Loucy (cell line): ENCODE measurements around the gene GTF3C1.

Experiments
- H2AFZ ChIP-seq: fragments of 200-600 bp; sonication (generic); 2 replicates; pipeline ENCODE4 v1.6.0; 2016; ENCODE audit warnings: antibody characterized with exemption, mild to moderate bottlenecking, low read length, moderate library complexity
- H3F3A ChIP-seq: fragments of 200-600 bp; 2 replicates; pipeline ENCODE4 v1.6.0; 2016; ENCODE audit warnings: antibody characterized with exemption, low read depth, mild to moderate bottlenecking
- H3K27me3 ChIP-seq: fragments of 200-600 bp; sonication (generic); 2 replicates; pipeline ENCODE4 v1.6.1; 2014; ENCODE audit warnings: low read length, mild to moderate bottlenecking; ENCODE audit not compliant: insufficient read depth, poor library complexity, severe bottlenecking
- H3K36me3 ChIP-seq: fragments of 200-600 bp; sonication (generic); 2 replicates; pipeline ENCODE4 v1.6.1; 2016; ENCODE audit warnings: low read length; ENCODE audit not compliant: insufficient read depth
- H3K4me1 ChIP-seq: fragments of 200-600 bp; sonication (generic); 2 replicates; pipeline ENCODE4 v1.5.1; 2014; ENCODE audit warnings: low read length, mild to moderate bottlenecking; ENCODE audit not compliant: insufficient read depth, poor library complexity, severe bottlenecking
- H3K4me2 ChIP-seq: fragments of 200-600 bp; sonication (generic); 2 replicates; pipeline ENCODE4 v1.6.0; 2014; ENCODE audit warnings: antibody characterized with exemption, low read length, low read depth, mild to moderate bottlenecking; ENCODE audit not compliant: poor library complexity, severe bottlenecking
- H3K4me3 ChIP-seq: fragments of 200-600 bp; sonication (generic); 2 replicates; pipeline ENCODE4 v1.5.1; 2014; ENCODE audit warnings: low read length, mild to moderate bottlenecking, mixed read lengths; ENCODE audit not compliant: poor library complexity, severe bottlenecking
- H3K79me2 ChIP-seq: fragments of 200-600 bp; sonication (generic); 2 replicates; pipeline ENCODE4 v1.6.1; 2014; ENCODE audit warnings: low read length; ENCODE audit not compliant: insufficient read depth
- H3K9ac ChIP-seq: fragments of 200-600 bp; sonication (generic); 2 replicates; pipeline ENCODE4 v1.6.0; 2014; ENCODE audit warnings: mild to moderate bottlenecking, low read depth, low read length, moderate library complexity; ENCODE audit not compliant: poor library complexity, severe bottlenecking
- H3K9me2 ChIP-seq: fragments of 200-600 bp; sonication (generic); replicated peaks from 2 replicates; pipeline ENCODE4 v1.6.1; 2016; ENCODE audit warnings: low read depth, low read length, mixed read lengths
- H3K9me3 ChIP-seq: fragments of 200-600 bp; sonication (generic); 2 replicates; pipeline ENCODE4 v1.6.1; 2014; ENCODE audit warnings: mild to moderate bottlenecking, antibody characterized with exemption, low read length, low read depth; ENCODE audit not compliant: insufficient read depth
- H4K20me1 ChIP-seq: fragments of 200-600 bp; sonication (generic); 2 replicates; pipeline ENCODE4 v1.6.0; 2014; ENCODE audit warnings: antibody characterized with exemption, low read length, mild to moderate bottlenecking; ENCODE audit not compliant: insufficient read depth, poor library complexity, severe bottlenecking
- CTCF ChIP-seq: fragments of 200-600 bp; sonication (generic); conservative IDR thresholded peaks from 2 replicates; pipeline ENCODE4 v1.5.1; 2014; ENCODE audit warnings: mild to moderate bottlenecking, antibody characterized with exemption, low read length
- EZH2phosphoT487 ChIP-seq: fragments of 200-600 bp; IDR thresholded peaks from 2 replicates; pipeline ENCODE4 v1.6.1; 2018; ENCODE audit warnings: antibody characterized with exemption, mild to moderate bottlenecking, moderate library complexity, borderline replicate concordance

GTF3C1 gene

GRCh38 chr16:27522173-27522707 lies 27.5 kb downstream of the GTF3C1 start:
- Histone ChIP-seq H3K9me3 (no peaks in the 10 kb centered on the region), H2AFZ (no peak overlapping the region), H4K20me1 (no peaks in the 10 kb centered on the region), H3K36me3 (peaks cover 58% of the 10 kb centered on the region; the same call in 1 of the 2 replicates), H3K27me3 (no peaks in the 10 kb centered on the region), H3K9me2 (no peaks in the 10 kb centered on the region), H3K4me2 (no peak overlapping the region), H3K9ac (no peak overlapping the region), H3K4me3 (no peak overlapping the region), H3F3A (no peaks in the 10 kb centered on the region), H3K4me1 (no peaks in the 10 kb centered on the region), H3K79me2 (no peaks in the 10 kb centered on the region)
- TF ChIP-seq CTCF = no peak

GRCh38 chr16:27520982-27521673 lies 28.6 kb downstream of the GTF3C1 start:
- H3K4me3 ChIP-seq = no peak overlapping the region
- no peak overlapping the region for H2AFZ ChIP-seq
- no peaks in the 10 kb centered on the region for H3K79me2 ChIP-seq
- H3K9me3 ChIP-seq = no peaks in the 10 kb centered on the region
- H3K36me3 ChIP-seq = peaks cover 48% of the 10 kb centered on the region; the same call in 1 of the 2 replicates
- TF ChIP-seq EZH2phosphoT487 (no peak), CTCF (no peak)
- no peaks in the 10 kb centered on the region for H3K4me1 ChIP-seq
- no peaks in the 10 kb centered on the region for H4K20me1 ChIP-seq
- no peaks in the 10 kb centered on the region for H3K27me3 ChIP-seq
- no peaks in the 10 kb centered on the region for H3F3A ChIP-seq
- H3K9me2 ChIP-seq = no peaks in the 10 kb centered on the region
- no peak overlapping the region for H3K9ac ChIP-seq
- H3K4me2 ChIP-seq = no peak overlapping the region

GRCh38 chr16:27518226-27518625 lies 31.5 kb downstream of the GTF3C1 start:
- no peaks in the 10 kb centered on the region for H3K79me2 ChIP-seq
- no peak overlapping the region for H3K9ac ChIP-seq
- no peaks in the 10 kb centered on the region for H3K27me3 ChIP-seq
- no peak overlapping the region for H3K4me3 ChIP-seq
- no peaks in the 10 kb centered on the region for H4K20me1 ChIP-seq
- H3F3A ChIP-seq = no peaks in the 10 kb centered on the region
- no peak overlapping the region for H2AFZ ChIP-seq
- no peaks in the 10 kb centered on the region for H3K9me3 ChIP-seq
- no peaks in the 10 kb centered on the region for H3K9me2 ChIP-seq
- H3K4me2 ChIP-seq = no peak overlapping the region
- H3K36me3 ChIP-seq = peaks cover 28% of the 10 kb centered on the region; the same call in 1 of the 2 replicates
- no peaks in the 10 kb centered on the region for H3K4me1 ChIP-seq
- TF ChIP-seq CTCF = no peak
- no peak for TF ChIP-seq EZH2phosphoT487
